Urothelium cell line (cell line): ENCODE measurements around the gene SEMA3F.

ENCODE experiments used
- DNase-seq: peaks from one replicate; pipeline ENCODE4 v3.0.0; 2011; ENCODE audit warnings: low spot score, mixed read lengths
- FAIRE-seq: peaks from 2 replicates; lab custom pipeline; 2011; peaks lifted over from hg19 to GRCh38; lab: Jason Lieb, UNC

Gene SEMA3F

GRCh38 chr3:50154840-50155490 lies at the start of gene SEMA3F:
SEMA3F (plus strand) TSS chr3:50155324; CDS start chr3:50159623, 4,299 bp downstream.
- DNase-seq (peak; percentile 95), FAIRE-seq (no peak)

- no peak for FAIRE-seq
These were observed 43.4 kb upstream of the SEMA3F start for GRCh38 chr3:50111757-50112156.

GRCh38 chr3:50112462-50112861 lies 42.7 kb upstream of the SEMA3F start:
- DNase-seq = no peak
- no peak for FAIRE-seq

More at GRCh38 chr3:50111757-50112156, 43.4 kb upstream of the SEMA3F start:
- DNase-seq = no peak

- FAIRE-seq (no peak), DNase-seq (no peak)
These were observed 38.0 kb upstream of the SEMA3F start for GRCh38 chr3:50117120-50117519.

GRCh38 chr3:50118237-50118636 lies 36.9 kb upstream of the SEMA3F start:
- FAIRE-seq = no peak
- DNase-seq = no peak

GRCh38 chr3:50119786-50120185 lies 35.3 kb upstream of the SEMA3F start:
- FAIRE-seq = no peak
- no peak for DNase-seq

- DNase-seq (no peak), FAIRE-seq (no peak)
These were observed 34.6 kb upstream of the SEMA3F start for GRCh38 chr3:50120364-50121071.

- FAIRE-seq = peak; percentile 82
These were observed 33.8 kb upstream of the SEMA3F start for GRCh38 chr3:50121072-50122032.

GRCh38 chr3:50122071-50122470 lies 33.1 kb upstream of the SEMA3F start:
- FAIRE-seq = no peak
- DNase-seq = no peak

More at GRCh38 chr3:50121072-50122032, 33.8 kb upstream of the SEMA3F start:
- DNase-seq = peak; percentile 88

- FAIRE-seq = no peak
- no peak for DNase-seq
These were observed 32.3 kb upstream of the SEMA3F start for GRCh38 chr3:50122661-50123391.

- DNase-seq (no peak), FAIRE-seq (no peak)
These were observed 31.6 kb upstream of the SEMA3F start for GRCh38 chr3:50123394-50124051.

GRCh38 chr3:50124052-50124799 lies 30.9 kb upstream of the SEMA3F start:
- FAIRE-seq = no peak
- DNase-seq = no peak

- FAIRE-seq (peak; percentile 76), DNase-seq (no peak)
These were observed 30.3 kb upstream of the SEMA3F start for GRCh38 chr3:50124800-50125178.

- FAIRE-seq (no peak), DNase-seq (no peak)
These were observed 29.4 kb upstream of the SEMA3F start for GRCh38 chr3:50125541-50126286.

- peak; percentile 65 for DNase-seq
- no peak for FAIRE-seq
These were observed 28.6 kb upstream of the SEMA3F start for GRCh38 chr3:50126287-50127211.

GRCh38 chr3:50127251-50127691 lies 27.9 kb upstream of the SEMA3F start:
- FAIRE-seq (no peak), DNase-seq (no peak)

GRCh38 chr3:50128001-50128400 lies 27.1 kb upstream of the SEMA3F start:
- DNase-seq (no peak), FAIRE-seq (no peak)

GRCh38 chr3:50130436-50130835 lies 24.7 kb upstream of the SEMA3F start:
- FAIRE-seq (no peak), DNase-seq (no peak)
